Stimulated activated CD4-positive, alpha-beta T cell treated with anti-CD3 and anti-CD28 coated beads, Interleukin-4, amount 100 ng/mL, for 24 hours (primary cell): Measurements from ENCODE around the gene KCNH1.
"Not testable (repeated sequence)": the region's sequence is repeated elsewhere in the genome, so short reads cannot be mapped to it uniquely, and the experiment has no call there.

ENCODE experiments used
- DNase-seq: peaks from one replicate; pipeline ENCODE4 v3.0.0-alpha.2; 2020

Gene KCNH1

GRCh38 chr1:211099393-211099792, 34.6 kb downstream of the KCNH1 start:
- no peak for DNase-seq

- DNase-seq, result no peak
These were observed 38.6 kb downstream of the KCNH1 start for GRCh38 chr1:211095381-211095780.

- no peak for DNase-seq
These were observed 41.0 kb downstream of the KCNH1 start for GRCh38 chr1:211092955-211093354.

GRCh38 chr1:211091867-211092266, 42.1 kb downstream of the KCNH1 start:
- DNase-seq, result no peak

GRCh38 chr1:211089536-211089935, 44.4 kb downstream of the KCNH1 start:
- DNase-seq, result no peak

GRCh38 chr1:211088156-211088555, 45.8 kb downstream of the KCNH1 start:
- DNase-seq, result no peak

- DNase-seq, result no peak
These were observed 51.1 kb downstream of the KCNH1 start for GRCh38 chr1:211082824-211083223.

GRCh38 chr1:211081447-211081846, 52.5 kb downstream of the KCNH1 start:
- not testable (repeated sequence) for DNase-seq

- no peak for DNase-seq
These were observed 65.0 kb downstream of the KCNH1 start for GRCh38 chr1:211068976-211069375.

- DNase-seq, result no peak
These were observed 67.1 kb downstream of the KCNH1 start for GRCh38 chr1:211066781-211067384.

GRCh38 chr1:211041838-211042237, 92.1 kb downstream of the KCNH1 start:
- not testable (repeated sequence) for DNase-seq

GRCh38 chr1:211037095-211037494, 96.9 kb downstream of the KCNH1 start:
- peak; percentile 8 for DNase-seq

- no peak for DNase-seq
These were observed 97.4 kb downstream of the KCNH1 start for GRCh38 chr1:211036381-211037060.

GRCh38 chr1:211035821-211036380, 98.0 kb downstream of the KCNH1 start:
- no peak for DNase-seq

- no peak for DNase-seq
These were observed 99.9 kb downstream of the KCNH1 start for GRCh38 chr1:211033921-211034525.

GRCh38 chr1:211024901-211025300, 109.0 kb downstream of the KCNH1 start:
- DNase-seq, result no peak

GRCh38 chr1:211019266-211019665, 114.7 kb downstream of the KCNH1 start:
- DNase-seq, result no peak

- DNase-seq, result no peak
These were observed 115.3 kb downstream of the KCNH1 start for GRCh38 chr1:211018690-211019089.

GRCh38 chr1:211017075-211017718, 116.8 kb downstream of the KCNH1 start:
- DNase-seq, result no peak

- DNase-seq, result no peak
These were observed 119.7 kb downstream of the KCNH1 start for GRCh38 chr1:211014275-211014674.

GRCh38 chr1:211013346-211014240, 120.4 kb downstream of the KCNH1 start:
- DNase-seq, result no peak

- DNase-seq, result not testable (repeated sequence)
These were observed 122.8 kb downstream of the KCNH1 start for GRCh38 chr1:211011128-211011527.
